ENCODE measurements around the gene DNAJB7.

- TF ChIP-seq, protein P1, sequence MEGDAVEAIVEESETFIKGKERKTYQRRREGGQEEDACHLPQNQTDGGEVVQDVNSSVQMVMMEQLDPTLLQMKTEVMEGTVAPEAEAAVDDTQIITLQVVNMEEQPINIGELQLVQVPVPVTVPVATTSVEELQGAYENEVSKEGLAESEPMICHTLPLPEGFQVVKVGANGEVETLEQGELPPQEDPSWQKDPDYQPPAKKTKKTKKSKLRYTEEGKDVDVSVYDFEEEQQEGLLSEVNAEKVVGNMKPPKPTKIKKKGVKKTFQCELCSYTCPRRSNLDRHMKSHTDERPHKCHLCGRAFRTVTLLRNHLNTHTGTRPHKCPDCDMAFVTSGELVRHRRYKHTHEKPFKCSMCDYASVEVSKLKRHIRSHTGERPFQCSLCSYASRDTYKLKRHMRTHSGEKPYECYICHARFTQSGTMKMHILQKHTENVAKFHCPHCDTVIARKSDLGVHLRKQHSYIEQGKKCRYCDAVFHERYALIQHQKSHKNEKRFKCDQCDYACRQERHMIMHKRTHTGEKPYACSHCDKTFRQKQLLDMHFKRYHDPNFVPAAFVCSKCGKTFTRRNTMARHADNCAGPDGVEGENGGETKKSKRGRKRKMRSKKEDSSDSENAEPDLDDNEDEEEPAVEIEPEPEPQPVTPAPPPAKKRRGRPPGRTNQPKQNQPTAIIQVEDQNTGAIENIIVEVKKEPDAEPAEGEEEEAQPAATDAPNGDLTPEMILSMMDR (conservative IDR thresholded peaks at IDR 0.05 in 1 of 2, IDR thresholded peaks at IDR 0.05 in 1 of 2; ENCODE audit: low read depth in 1 of 2, low read length in 2 of 2) = no peak
- TF ChIP-seq EZH2 (IDR thresholded peaks at IDR 0.05; ENCODE audit: low read length, missing control alignments) = no peak
Measured at GRCh38 chr22:40877488-40877887, 15.6 kb upstream of the DNAJB7 start.

All from fibroblast of lung (primary cell).